NCI-H524 treated with DMSO at 0.1 percent for 48 hours (cell line): ENCODE data around the gene FMO5.
"Not testable (repeated sequence)": the region's sequence is repeated elsewhere in the genome, so short reads cannot be mapped to it uniquely, and the experiment has no call there.

Experiments
- DNase-seq: peaks from one replicate; lab custom pipeline; 2025; lab: John Stamatoyannopoulos, UW

The FMO5 gene

DNA sequence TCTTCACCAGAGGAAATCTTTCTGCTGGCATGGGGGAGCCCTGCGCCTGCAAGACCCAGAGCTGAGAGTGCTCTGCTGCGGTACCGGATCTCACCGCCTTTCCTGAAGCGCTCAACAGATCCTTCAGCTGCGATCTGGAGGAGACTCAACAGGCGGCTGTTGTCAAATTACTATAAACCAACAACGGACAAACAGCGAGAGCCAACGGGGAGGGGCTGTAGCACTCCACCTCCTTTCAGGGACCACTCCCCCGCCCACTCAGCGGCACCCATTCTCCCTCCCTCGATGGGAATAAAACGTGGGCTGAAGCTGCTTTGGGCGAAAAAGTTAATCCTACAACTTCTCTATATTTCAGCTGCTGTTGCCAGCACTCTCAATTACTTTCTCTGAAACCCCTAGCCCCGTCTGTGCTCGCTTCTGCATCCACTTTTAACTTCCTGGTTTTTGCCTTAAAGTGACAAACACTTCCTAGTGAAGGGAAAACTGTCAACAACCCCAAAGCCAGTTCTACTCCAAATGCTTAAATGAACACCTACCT, at the start of gene FMO5:
Gene FMO5 (minus strand): TSS at position 147 of the 538 bp plus-strand sequence. CDS start 310 bp downstream, outside the sequence.
- DNase-seq = no peak

GRCh38 chr1:147273409-147274336, 48.5 kb upstream of the FMO5 start:
- no peak for DNase-seq

- DNase-seq = no peak
Observed at GRCh38 chr1:147272042-147272441, 46.9 kb upstream of the FMO5 start.

DNA sequence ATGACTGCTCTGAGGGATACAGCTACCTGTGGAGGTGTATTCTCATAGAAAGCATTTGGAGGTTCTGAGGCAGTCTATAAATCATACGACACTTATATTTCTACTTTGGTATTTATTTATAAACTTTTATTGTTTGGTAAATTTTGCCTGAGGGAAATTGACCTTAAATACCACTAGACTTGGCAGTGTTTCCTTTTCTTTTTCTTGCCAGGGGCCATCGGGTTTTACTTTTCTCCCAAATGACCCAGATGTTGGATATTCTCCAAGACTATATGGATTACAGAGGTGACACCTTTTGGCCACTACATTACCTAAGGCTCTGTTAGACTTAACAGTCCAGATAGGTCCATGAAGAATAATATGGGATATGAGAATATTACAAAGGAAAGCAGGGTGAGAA, 45.6 kb upstream of the FMO5 start:
- DNase-seq = no peak

DNA sequence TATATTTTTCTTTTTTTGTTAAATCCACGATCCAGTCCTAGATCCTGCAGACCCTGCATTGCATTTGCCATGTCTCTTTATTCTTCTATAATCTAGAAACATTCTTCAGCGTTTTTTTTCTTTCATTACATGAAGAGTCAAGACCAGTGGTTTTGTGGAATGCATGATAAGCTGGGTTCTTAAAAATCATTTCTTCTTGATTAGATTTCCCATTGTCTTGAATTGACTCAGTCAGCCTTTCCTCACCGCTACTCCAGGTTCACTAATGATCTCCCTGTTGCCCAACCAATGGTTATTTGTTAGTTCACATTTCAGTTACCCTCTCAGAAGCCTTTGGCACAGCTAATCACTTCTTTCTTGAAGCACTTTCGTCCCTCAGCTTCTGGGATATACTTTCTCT, 42.6 kb upstream of the FMO5 start:
- DNase-seq = no peak

- DNase-seq = no peak
Observed at GRCh38 chr1:147266381-147266780, 41.2 kb upstream of the FMO5 start.

GRCh38 chr1:147264158-147264768, 39.1 kb upstream of the FMO5 start:
- no peak for DNase-seq

- no peak for DNase-seq
Observed at GRCh38 chr1:147260956-147261355, 35.8 kb upstream of the FMO5 start.

DNA sequence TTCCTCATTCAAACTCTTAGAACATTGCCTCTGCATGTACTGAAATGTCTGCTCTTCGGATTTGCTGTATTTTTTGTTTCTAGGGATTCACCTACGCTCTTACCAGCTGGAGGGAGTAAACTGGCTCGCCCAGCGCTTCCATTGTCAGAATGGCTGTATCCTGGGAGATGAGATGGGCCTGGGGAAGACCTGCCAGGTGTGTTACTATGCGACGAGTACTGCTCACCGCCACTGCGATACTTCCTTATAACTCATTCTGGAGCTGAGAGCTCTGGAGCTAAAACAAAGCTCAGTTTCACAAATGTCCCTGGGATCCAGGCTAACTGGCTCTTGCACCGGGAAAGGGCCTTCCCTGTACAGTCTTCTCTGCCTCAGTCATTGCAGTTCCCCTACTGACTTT, 27.4 kb upstream of the FMO5 start:
- no peak for DNase-seq

- DNase-seq = no peak
Observed at GRCh38 chr1:147247656-147248238, 22.6 kb upstream of the FMO5 start.

DNA sequence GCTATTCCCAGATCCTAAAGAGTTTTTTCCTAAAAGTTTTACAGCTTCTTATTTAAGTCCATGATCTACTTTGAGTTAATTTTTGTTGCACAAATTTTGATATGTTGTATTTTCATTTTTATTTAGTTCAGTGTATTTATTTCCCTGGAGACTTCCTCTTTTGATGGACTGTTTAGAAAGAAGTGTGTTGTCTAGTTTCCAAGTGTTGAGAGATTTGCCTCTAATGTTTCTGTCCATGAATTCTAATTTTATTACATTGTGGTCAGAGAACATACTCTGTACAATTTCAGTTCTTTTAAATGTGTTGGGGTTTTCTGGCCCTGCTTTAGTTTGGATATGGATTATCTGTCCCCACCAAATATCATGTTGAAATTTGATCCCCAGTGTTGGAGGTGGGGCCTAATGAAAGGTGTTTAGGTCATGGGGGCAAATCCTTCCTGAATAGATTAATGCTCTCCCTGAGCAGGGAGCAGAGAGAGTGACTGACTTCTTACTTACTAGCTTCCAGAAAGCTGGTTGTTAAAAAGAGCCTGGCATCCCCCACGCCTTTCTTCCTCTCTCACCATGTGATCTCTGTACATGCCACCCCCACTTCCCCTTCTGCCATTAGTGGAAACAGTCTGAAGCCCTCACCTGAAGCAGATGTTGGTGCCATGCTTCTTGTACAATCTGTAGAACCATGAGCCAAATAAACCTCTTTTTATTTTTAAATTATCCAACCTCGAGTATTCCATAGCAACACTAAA, 21.9 kb upstream of the FMO5 start:
- DNase-seq = no peak

DNA sequence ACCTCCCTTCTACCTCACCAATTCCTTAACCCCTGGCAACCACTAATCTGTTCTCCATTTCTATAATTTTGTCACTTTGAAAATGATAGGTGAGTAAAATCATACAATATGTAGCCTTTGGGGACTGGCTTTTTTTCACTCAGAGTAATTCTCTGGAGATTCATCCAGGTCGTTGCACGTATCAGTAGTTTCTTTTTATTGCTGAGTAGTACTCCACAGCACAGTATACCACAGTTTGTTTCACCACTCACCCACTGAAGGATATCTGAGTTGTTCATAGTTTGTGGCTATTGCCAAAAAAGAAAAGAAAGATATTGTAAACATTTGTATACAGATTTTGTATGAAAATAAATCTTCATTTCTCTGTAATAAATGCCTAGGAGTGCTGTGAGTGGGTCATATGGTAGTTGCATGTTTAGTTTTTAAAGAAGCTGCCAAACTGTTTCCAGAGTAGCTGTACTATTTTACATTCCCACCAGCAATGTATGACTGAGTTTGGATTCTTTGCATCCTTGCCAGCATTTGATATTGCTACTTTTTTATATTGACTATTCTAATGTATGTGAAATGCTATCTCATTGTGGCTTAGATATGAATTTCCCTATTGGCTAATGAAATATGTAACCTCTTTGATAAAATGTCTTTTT, 21.0 kb upstream of the FMO5 start:
- DNase-seq = no peak

DNA sequence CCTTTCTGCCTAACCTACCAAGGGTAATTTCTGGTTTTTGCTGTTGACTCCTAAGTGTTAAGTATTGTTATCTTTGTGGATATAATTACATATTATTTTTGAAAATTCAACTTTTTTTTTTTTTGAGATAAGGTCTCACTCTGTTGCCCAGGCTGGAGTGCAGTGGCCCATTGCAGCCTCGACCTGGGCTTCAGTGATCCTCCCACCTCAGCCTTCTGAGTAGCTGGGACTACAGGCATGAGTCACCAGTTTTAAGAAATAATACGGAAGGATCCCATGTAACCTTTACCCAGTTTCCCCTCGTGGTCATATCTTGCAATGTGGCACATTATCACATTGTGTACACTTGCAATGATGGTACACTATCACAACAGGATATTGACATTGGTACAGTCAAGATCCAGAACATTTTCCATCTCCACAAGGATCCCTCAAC, 20.5 kb upstream of the FMO5 start:
- DNase-seq = no peak

DNA sequence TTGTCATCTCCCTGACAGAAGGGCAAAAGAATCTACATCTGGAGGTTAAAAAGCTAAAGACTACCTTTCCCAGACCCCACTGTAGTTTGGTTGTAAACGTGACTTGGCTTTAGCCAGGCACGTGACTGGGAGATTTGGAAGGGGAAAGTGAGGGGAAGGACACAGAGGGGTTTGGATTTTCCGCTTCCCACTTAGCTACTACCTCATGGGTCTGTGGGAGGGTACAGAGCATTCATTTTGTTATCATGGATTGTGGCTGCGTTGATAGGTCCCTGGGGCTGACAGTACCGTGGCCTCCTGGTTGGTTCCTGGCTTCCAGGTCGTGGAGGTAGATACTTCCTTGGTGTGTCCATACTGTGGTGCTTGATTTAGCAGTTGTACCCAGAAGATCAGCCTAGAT, 20.0 kb upstream of the FMO5 start:
- DNase-seq = no peak

DNA sequence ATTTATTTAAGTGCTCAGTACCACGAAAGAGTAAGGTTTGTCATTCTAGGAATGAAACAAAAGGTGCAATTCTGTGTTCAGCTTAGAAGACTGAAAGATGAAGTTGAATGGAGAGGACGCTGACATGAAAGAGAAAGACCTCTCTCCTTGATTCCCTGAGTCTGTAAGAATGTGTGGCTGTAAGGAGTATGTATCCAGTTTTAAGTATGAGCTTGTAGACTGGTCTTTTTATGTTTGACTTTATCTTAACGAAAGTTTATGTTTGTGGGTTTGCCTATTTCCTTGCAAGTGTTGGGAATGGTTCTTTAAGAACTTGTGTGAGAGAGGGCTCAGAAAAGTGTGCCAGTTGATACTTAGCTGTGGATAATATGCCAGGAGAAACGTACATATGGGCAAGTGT, 18.7 kb upstream of the FMO5 start:
- DNase-seq = no peak

GRCh38 chr1:147243228-147243685, 18.1 kb upstream of the FMO5 start:
- DNase-seq = no peak

GRCh38 chr1:147242449-147243227, 17.5 kb upstream of the FMO5 start, which contains the start of gene CHD1L:
Gene CHD1L (plus strand): TSS chr1:147242684. CDS start chr1:147242704, 20 bp downstream.
- DNase-seq = peak; percentile 50

- no peak for DNase-seq
Observed at GRCh38 chr1:147241934-147242448, 16.9 kb upstream of the FMO5 start.

DNA sequence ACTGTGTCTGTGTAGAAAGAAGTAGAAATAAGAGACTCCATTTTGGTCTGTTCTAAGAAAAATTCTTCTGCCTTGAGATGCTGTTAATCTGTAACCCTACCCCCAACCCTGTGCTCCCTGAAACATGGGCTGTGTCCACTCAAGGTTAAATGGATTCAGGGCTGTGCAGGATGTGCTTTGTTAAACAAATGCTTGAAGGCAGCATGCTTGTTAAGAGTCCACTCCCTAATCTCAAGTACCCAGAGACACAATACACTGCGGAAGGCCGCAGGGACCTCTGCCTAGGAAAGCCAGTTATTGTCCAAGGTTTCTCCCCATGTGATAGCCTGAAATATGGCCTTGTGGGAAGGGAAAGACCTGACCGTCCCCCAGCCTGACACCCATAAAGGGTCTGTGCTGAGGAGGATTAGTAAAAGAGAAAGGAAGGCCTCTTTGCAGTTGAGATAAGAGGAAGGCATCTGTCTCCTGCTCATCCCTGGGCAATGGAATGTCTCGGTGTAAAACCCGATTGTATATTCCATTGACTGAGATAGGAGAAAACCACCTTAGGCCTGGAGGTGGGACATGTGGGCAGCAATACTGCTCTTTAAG, 15.1 kb upstream of the FMO5 start:
- DNase-seq = not testable (repeated sequence)
